GM12878 (cell line): ENCODE measurements around the gene DDX10. TPM values are rescaled to one million over a fixed set of nuclear protein-coding genes. Genes with fewer than 3 reads are reported as not detected.

Experiments
- BCL11A ChIP-seq: IDR thresholded peaks from 2 replicates; pipeline ENCODE4 v1.6.1; 2011; ENCODE audit warnings: low read depth, low read length
- BMI1 ChIP-seq: fragments of 450-650 bp; IDR thresholded peaks from 2 replicates; pipeline ENCODE4 v1.6.1; 2016; ENCODE audit warnings: mild to moderate bottlenecking, moderate library complexity, borderline replicate concordance
- CREB1 ChIP-seq: IDR thresholded peaks from 2 replicates; pipeline ENCODE4 v1.6.1; 2012; ENCODE audit warnings: low read depth, mild to moderate bottlenecking, inconsistent platforms
- CREM ChIP-seq: IDR thresholded peaks from 2 replicates; pipeline ENCODE4 v1.6.1; 2014; ENCODE audit warnings: antibody characterized with exemption, low read depth
- EP300 ChIP-seq, 2 experiments: fragments of 150-350 bp in 1 of 2; IDR thresholded peaks; 2 replicates each; pipeline ENCODE4 v1.6.1; 2011 to 2012; ENCODE audit warnings: low read depth in 2 of 2, low read length in 2 of 2, borderline replicate concordance in 1 of 2, improper control_type of control experiment in 1 of 2, inconsistent platforms in 1 of 2; ENCODE audit not compliant: control insufficient read depth in 1 of 2
- FOS ChIP-seq: IDR thresholded peaks from 3 replicates; pipeline ENCODE4 v1.6.1; 2011; ENCODE audit warnings: borderline replicate concordance; ENCODE audit not compliant: insufficient read length; ENCODE audit errors: extremely low read depth
- FOXM1 ChIP-seq: IDR thresholded peaks from 2 replicates; pipeline ENCODE4 v1.6.1; 2012; ENCODE audit warnings: low read depth, mild to moderate bottlenecking, inconsistent platforms, low read length, moderate library complexity
- IKZF2 ChIP-seq, 2 experiments: fragments of 450-650 bp; IDR thresholded peaks; 2 replicates each; pipeline ENCODE4 v1.6.1; 2017; ENCODE audit warnings: mild to moderate bottlenecking in 2 of 2, moderate library complexity in 2 of 2
- IRF4 ChIP-seq: IDR thresholded peaks from 2 replicates; pipeline ENCODE4 v1.6.1; 2011; ENCODE audit warnings: low read depth, low read length
- KLF5 ChIP-seq: fragments of 450-650 bp; IDR thresholded peaks from 2 replicates; pipeline ENCODE4 v1.6.1; 2014; ENCODE audit warnings: mild to moderate bottlenecking; ENCODE audit not compliant: partially characterized antibody
- MTA2 ChIP-seq: fragments of 450-650 bp; IDR thresholded peaks from 2 replicates; pipeline ENCODE4 v1.6.1; 2016; ENCODE audit warnings: low read depth, mild to moderate bottlenecking, moderate library complexity
- NR2F1 ChIP-seq: fragments of 450-650 bp; conservative IDR thresholded peaks from 2 replicates; pipeline ENCODE4 v1.6.1; 2017; ENCODE audit warnings: mild to moderate bottlenecking
- POLR2AphosphoS2 ChIP-seq: IDR thresholded peaks from 2 replicates; pipeline ENCODE4 v1.6.1; 2011; ENCODE audit warnings: low read depth, mild to moderate bottlenecking, low read length, improper control_type of control experiment, moderate library complexity
- SREBF1 ChIP-seq: IDR thresholded peaks from 2 replicates; pipeline ENCODE4 v1.6.1; 2012; ENCODE audit warnings: mild to moderate bottlenecking, low read length
- SUZ12 ChIP-seq: fragments of 200-600 bp; sonication (generic); IDR thresholded peaks from one replicate; pipeline ENCODE4 v1.6.1; 2018; ENCODE audit warnings: antibody characterized with exemption, mild to moderate bottlenecking; ENCODE audit not compliant: unreplicated experiment
- TCF12 ChIP-seq: IDR thresholded peaks from 2 replicates; pipeline ENCODE4 v1.6.1; 2011; ENCODE audit warnings: low read depth, mild to moderate bottlenecking, low read length
- ZNF24 ChIP-seq: fragments of 450-650 bp; IDR thresholded peaks from 2 replicates; pipeline ENCODE4 v1.6.1; 2017; ENCODE audit warnings: antibody characterized with exemption, mild to moderate bottlenecking
- polyA plus RNA-seq, 11 experiments: library from polyadenylated mRNA; depleted of rRNA in 4 of 11; unstranded in 6 of 11; stranded (reverse) in 5 of 11; fragments of >200 nt; fragmentation: Nextera tagmentation in 4 of 11; fragmentation: Illumina TruSeq in 1 of 11; extraction: Ambion mirVana in 4 of 11; extraction: Trizol in 1 of 11; gene quantifications; 1 replicate in 1 of 11; 2 replicates in 10 of 11; pipeline versions ENCODE4 v1.2.1 to v1.2.3, GENCODE V29; 2011 to 2016; ENCODE audit warnings: inconsistent platforms in 2 of 11, missing spikeins in 2 of 11, low read depth in 1 of 11
- total RNA-seq, 4 experiments: library from RNA; depleted of rRNA in 3 of 4; stranded (reverse); fragments of >200 nt in 3 of 4; fragmentation: Illumina TruSeq in 1 of 4; extraction: Trizol in 1 of 4; gene quantifications; 2 replicates each; pipeline versions ENCODE4 v1.2.1 to v1.2.3, GENCODE V29; 2013 to 2021
- TF ChIP-seq, protein P1 (sequence below): fragments of 450-650 bp; IDR thresholded peaks from 2 replicates; pipeline ENCODE4 v1.6.1; 2016; ENCODE audit warnings: mild to moderate bottlenecking, moderate library complexity, borderline replicate concordance
- TF ChIP-seq, protein P2 (sequence below): fragments of 450-650 bp; IDR thresholded peaks from 2 replicates; pipeline ENCODE4 v1.6.1; 2016; ENCODE audit warnings: mild to moderate bottlenecking

Gene DDX10
- total and polyA plus RNA-seq, 10 of the 15 experiments (the other 5 are each of a cell fraction or from before 2014, with no cell fraction given): 20.9 to 51.5 (median 31.9) TPM

DNA sequence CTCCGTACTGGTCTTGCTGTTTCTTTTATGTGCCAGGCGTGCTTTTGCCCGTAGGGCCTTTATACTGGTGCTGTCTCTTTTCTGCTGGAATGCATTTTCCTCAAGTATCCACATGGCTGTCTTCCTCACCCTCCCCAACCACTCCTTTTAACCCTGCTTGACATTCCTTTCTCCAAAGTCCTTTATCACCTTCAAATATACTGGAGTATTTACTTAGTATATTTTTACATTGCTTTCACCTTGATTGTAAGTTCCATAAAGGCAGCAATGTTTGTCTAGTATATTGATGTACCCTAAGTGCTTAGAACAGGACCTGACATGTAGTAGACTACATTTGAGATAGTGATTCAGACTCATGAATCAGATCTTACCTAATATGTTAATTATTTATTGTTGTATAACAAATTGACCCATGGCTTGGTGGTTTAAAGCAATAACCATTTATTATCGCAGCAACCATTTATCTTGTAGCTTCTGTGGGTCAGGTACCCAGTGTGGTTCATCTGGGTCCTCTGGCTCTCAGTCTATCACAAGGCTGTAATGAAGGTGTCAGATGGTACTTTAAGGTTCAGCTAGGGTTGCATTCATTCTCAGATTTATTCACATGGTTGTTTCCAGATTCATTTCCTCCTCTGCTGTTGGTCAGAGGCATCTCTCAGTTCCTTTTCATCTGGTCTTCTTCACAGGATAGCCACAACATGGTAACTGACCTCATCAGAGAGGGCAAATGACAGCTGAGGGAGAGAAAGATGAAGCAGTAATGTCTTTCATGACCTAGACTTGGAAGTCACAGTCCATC lies 34.2 kb downstream of the DDX10 start (continued):
- TF ChIP-seq, protein P1, sequence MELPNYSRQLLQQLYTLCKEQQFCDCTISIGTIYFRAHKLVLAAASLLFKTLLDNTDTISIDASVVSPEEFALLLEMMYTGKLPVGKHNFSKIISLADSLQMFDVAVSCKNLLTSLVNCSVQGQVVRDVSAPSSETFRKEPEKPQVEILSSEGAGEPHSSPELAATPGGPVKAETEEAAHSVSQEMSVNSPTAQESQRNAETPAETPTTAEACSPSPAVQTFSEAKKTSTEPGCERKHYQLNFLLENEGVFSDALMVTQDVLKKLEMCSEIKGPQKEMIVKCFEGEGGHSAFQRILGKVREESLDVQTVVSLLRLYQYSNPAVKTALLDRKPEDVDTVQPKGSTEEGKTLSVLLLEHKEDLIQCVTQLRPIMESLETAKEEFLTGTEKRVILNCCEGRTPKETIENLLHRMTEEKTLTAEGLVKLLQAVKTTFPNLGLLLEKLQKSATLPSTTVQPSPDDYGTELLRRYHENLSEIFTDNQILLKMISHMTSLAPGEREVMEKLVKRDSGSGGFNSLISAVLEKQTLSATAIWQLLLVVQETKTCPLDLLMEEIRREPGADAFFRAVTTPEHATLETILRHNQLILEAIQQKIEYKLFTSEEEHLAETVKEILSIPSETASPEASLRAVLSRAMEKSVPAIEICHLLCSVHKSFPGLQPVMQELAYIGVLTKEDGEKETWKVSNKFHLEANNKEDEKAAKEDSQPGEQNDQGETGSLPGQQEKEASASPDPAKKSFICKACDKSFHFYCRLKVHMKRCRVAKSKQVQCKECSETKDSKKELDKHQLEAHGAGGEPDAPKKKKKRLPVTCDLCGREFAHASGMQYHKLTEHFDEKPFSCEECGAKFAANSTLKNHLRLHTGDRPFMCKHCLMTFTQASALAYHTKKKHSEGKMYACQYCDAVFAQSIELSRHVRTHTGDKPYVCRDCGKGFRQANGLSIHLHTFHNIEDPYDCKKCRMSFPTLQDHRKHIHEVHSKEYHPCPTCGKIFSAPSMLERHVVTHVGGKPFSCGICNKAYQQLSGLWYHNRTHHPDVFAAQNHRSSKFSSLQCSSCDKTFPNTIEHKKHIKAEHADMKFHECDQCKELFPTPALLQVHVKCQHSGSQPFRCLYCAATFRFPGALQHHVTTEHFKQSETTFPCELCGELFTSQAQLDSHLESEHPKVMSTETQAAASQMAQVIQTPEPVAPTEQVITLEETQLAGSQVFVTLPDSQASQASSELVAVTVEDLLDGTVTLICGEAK: no peak
- TF ChIP-seq NR2F1: peak; percentile 78
- TF ChIP-seq MTA2: peak; percentile 56; the same call in 1 of the 2 replicates
- no peak for TF ChIP-seq FOXM1
- TF ChIP-seq FOS: no peak
- no peak for TF ChIP-seq KLF5
- TF ChIP-seq IKZF2 (IDR thresholded peaks at IDR 0.05): peak; percentile 24 to 53; a peak in 2 of 4 replicates
- TF ChIP-seq EP300 (IDR thresholded peaks at IDR 0.05; ENCODE audit: borderline replicate concordance in 1 of 2, control insufficient read depth in 1 of 2, low read depth in 2 of 2, low read length in 2 of 2): peak; percentile 45 to 48; a peak in 2 of 4 replicates
- TF ChIP-seq CREM: peak; percentile 55; the same call in 1 of the 2 replicates
- TF ChIP-seq TCF12: no peak
- TF ChIP-seq CREB1: peak; percentile 81
- no peak for TF ChIP-seq SREBF1
- TF ChIP-seq, protein P2, sequence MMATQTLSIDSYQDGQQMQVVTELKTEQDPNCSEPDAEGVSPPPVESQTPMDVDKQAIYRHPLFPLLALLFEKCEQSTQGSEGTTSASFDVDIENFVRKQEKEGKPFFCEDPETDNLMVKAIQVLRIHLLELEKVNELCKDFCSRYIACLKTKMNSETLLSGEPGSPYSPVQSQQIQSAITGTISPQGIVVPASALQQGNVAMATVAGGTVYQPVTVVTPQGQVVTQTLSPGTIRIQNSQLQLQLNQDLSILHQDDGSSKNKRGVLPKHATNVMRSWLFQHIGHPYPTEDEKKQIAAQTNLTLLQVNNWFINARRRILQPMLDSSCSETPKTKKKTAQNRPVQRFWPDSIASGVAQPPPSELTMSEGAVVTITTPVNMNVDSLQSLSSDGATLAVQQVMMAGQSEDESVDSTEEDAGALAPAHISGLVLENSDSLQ: peak; percentile 44; the same call in 1 of the 2 replicates
- TF ChIP-seq ZNF24: peak; percentile 96
- peak; percentile 58 for TF ChIP-seq IRF4
- TF ChIP-seq SUZ12: no peak
- TF ChIP-seq BCL11A: 0 out of 2 replicates have a peak, but pooled peaks have one; percentile 22
- no peak for TF ChIP-seq BMI1
- no peak for TF ChIP-seq POLR2AphosphoS2
